HepG2 (cell line): Measurements from ENCODE around the gene ZNF322. TPM values are rescaled to one million over a fixed set of nuclear protein-coding genes. Genes with fewer than 3 reads are reported as not detected.

Source experiments
- AGO2 ChIP-seq: fragments of 200-400 bp; formaldehyde crosslinking; optimal IDR thresholded peaks from 2 replicates; pipeline ENCODE3; 2017; ENCODE audit warnings: mild to moderate bottlenecking, low read depth, low read length, moderate library complexity
- BHLHE40 ChIP-seq: IDR thresholded peaks from 2 replicates; pipeline ENCODE4 v1.6.1; 2011; ENCODE audit warnings: low read length, improper control_type of control experiment
- BORCS8-MEF2B ChIP-seq: sonication (generic); formaldehyde crosslinking; IDR thresholded peaks from 2 replicates; pipeline ENCODE4 v1.8.0; 2022; ENCODE audit warnings: mild to moderate bottlenecking, missing genetic modification reagents
- DDIT3 ChIP-seq: sonication (generic); formaldehyde crosslinking; IDR thresholded peaks from 2 replicates; pipeline ENCODE4 v1.4.0; 2020; ENCODE audit warnings: mild to moderate bottlenecking, missing genetic modification reagents
- DR1 ChIP-seq: sonication (generic); formaldehyde crosslinking; IDR thresholded peaks from 2 replicates; pipeline ENCODE4 v1.8.0; 2021; ENCODE audit warnings: mild to moderate bottlenecking, missing genetic modification reagents, inconsistent platforms
- ETV5 ChIP-seq: IDR thresholded peaks from 2 replicates; pipeline ENCODE4 v1.6.1; 2018; ENCODE audit warnings: missing biosample characterization, missing genetic modification reagents, inconsistent platforms, borderline replicate concordance
- GRHL1 ChIP-seq: sonication (generic); formaldehyde crosslinking; conservative IDR thresholded peaks from 2 replicates; pipeline ENCODE4 v1.8.0; 2022; ENCODE audit warnings: missing genetic modification reagents
- HES4 ChIP-seq: sonication (generic); formaldehyde crosslinking; IDR thresholded peaks from 2 replicates; pipeline ENCODE4 v1.9.0; 2021; ENCODE audit warnings: mild to moderate bottlenecking, missing genetic modification reagents, borderline replicate concordance
- JDP2 ChIP-seq: sonication (generic); formaldehyde crosslinking; IDR thresholded peaks from 2 replicates; pipeline ENCODE4 v1.8.1; 2022; ENCODE audit warnings: missing genetic modification reagents, borderline replicate concordance
- MIER2 ChIP-seq: IDR thresholded peaks from 2 replicates; pipeline ENCODE4 v1.6.1; 2016; ENCODE audit warnings: missing biosample characterization, missing genetic modification reagents
- PHF21A ChIP-seq: sonication (generic); formaldehyde crosslinking; IDR thresholded peaks from 2 replicates; pipeline ENCODE4 v1.5.0; 2020; ENCODE audit warnings: mild to moderate bottlenecking, missing genetic modification reagents
- SP1 ChIP-seq, 2 experiments: fragments of 450-650 bp in 1 of 2; sonication (generic) in 1 of 2; formaldehyde crosslinking in 1 of 2; IDR thresholded peaks; 2 replicates each; pipeline versions ENCODE4 v1.4.0 to v1.6.1; 2016 to 2020; ENCODE audit warnings: missing genetic modification reagents in 1 of 2
- STAT5B ChIP-seq: sonication (generic); formaldehyde crosslinking; IDR thresholded peaks from 2 replicates; pipeline ENCODE4 v1.4.0; 2020; ENCODE audit warnings: missing genetic modification reagents
- TAF15 ChIP-seq: fragments of 200-400 bp; formaldehyde crosslinking; IDR thresholded peaks from one replicate; pipeline ENCODE4 v1.6.1; 2018; ENCODE audit warnings: mild to moderate bottlenecking, low read depth, low read length; ENCODE audit not compliant: poor library complexity, severe bottlenecking
- ZBTB38 ChIP-seq: sonication (generic); formaldehyde crosslinking; IDR thresholded peaks from 2 replicates; pipeline ENCODE4 v1.5.1; 2020; ENCODE audit warnings: mild to moderate bottlenecking, missing genetic modification reagents
- ZC3H13 ChIP-seq: sonication (generic); formaldehyde crosslinking; IDR thresholded peaks from 2 replicates; pipeline ENCODE4 v1.8.1; 2023; ENCODE audit warnings: mild to moderate bottlenecking, missing genetic modification reagents, moderate library complexity
- ZKSCAN1 ChIP-seq: fragments of 150-350 bp; IDR thresholded peaks from 2 replicates; pipeline ENCODE4 v1.6.1; 2014; ENCODE audit warnings: low read length
- ZNF30 ChIP-seq: sonication (generic); formaldehyde crosslinking; IDR thresholded peaks from 2 replicates; pipeline ENCODE4 v1.5.0; 2020; ENCODE audit warnings: mild to moderate bottlenecking, missing genetic modification reagents
- ZNF329 ChIP-seq: sonication (generic); formaldehyde crosslinking; IDR thresholded peaks from 2 replicates; pipeline ENCODE4 v1.9.0; 2021; ENCODE audit warnings: low read depth, mild to moderate bottlenecking, missing genetic modification reagents
- ZNF335 ChIP-seq: sonication (generic); formaldehyde crosslinking; IDR thresholded peaks from 2 replicates; pipeline ENCODE4 v1.4.0; 2020; ENCODE audit warnings: missing genetic modification reagents
- ZNF512B ChIP-seq: sonication (generic); formaldehyde crosslinking; IDR thresholded peaks from 2 replicates; pipeline ENCODE4 v1.5.1; 2020; ENCODE audit warnings: missing genetic modification reagents, mild to moderate bottlenecking, borderline replicate concordance
- ZNF614 ChIP-seq: IDR thresholded peaks from 2 replicates; pipeline ENCODE4 v1.6.1; 2018; ENCODE audit warnings: missing biosample characterization, missing genetic modification reagents, inconsistent platforms, borderline replicate concordance
- ZNF740 ChIP-seq: sonication (generic); formaldehyde crosslinking; IDR thresholded peaks from 2 replicates; pipeline ENCODE4 v1.4.0; 2020; ENCODE audit warnings: missing genetic modification reagents
- ZNF788 ChIP-seq: sonication (generic); formaldehyde crosslinking; IDR thresholded peaks from 2 replicates; pipeline ENCODE4 v1.5.0; 2020; ENCODE audit warnings: mild to moderate bottlenecking, missing genetic modification reagents, borderline replicate concordance
- ZSCAN20 ChIP-seq: sonication (generic); formaldehyde crosslinking; IDR thresholded peaks from 2 replicates; pipeline ENCODE4 v1.4.0; 2020; ENCODE audit warnings: missing genetic modification reagents, mild to moderate bottlenecking, borderline replicate concordance
- polyA plus RNA-seq, 8 experiments: library from polyadenylated mRNA; depleted of rRNA in 3 of 8; stranded (reverse) in 7 of 8; unstranded in 1 of 8; fragments of >200 nt; fragmentation: Illumina TruSeq in 4 of 8; extraction: Trizol in 4 of 8; gene quantifications; 2 replicates each; pipeline versions ENCODE4 v1.2.1 to v1.2.3, GENCODE V29; 2011 to 2016; ENCODE audit warnings: low read depth in 4 of 8, missing spikeins in 1 of 8, mixed read lengths in 1 of 8; ENCODE audit not compliant: insufficient read depth in 1 of 8
- total RNA-seq, 5 experiments: library from RNA; depleted of rRNA; stranded (reverse); fragments of >200 nt; fragmentation: Illumina TruSeq; extraction: Trizol; gene quantifications; 2 replicates each; pipeline ENCODE4 v1.2.3, GENCODE V29; 2016; ENCODE audit warnings: low read depth in 1 of 5

The ZNF322 gene
- total and polyA plus RNA-seq, 2 of the 13 experiments (the other 11 are each of a cell fraction or from before 2014, with no cell fraction given), result 8.3 to 22.8 TPM

GRCh38 chr6:26659042-26659999 lies at the start of gene ZNF322 (continued):
- peak; percentile 89 for TF ChIP-seq TAF15
- TF ChIP-seq DDIT3, result no peak
- no peak for TF ChIP-seq ZC3H13 (CRISPR knock-in tag)
- no peak for TF ChIP-seq ZNF740
- no peak for TF ChIP-seq GRHL1
- no peak for TF ChIP-seq JDP2
- peak; percentile 76 for TF ChIP-seq ETV5 (CRISPR knock-in tag)
- TF ChIP-seq STAT5B (CRISPR knock-in tag), result no peak
- peak; percentile 81; the same call in 1 of the 2 replicates for TF ChIP-seq ZNF335 (CRISPR knock-in tag)
- no peak for TF ChIP-seq ZNF30 (CRISPR knock-in tag)
- TF ChIP-seq ZNF614 (CRISPR knock-in tag), result peak; percentile 50; the same call in 1 of the 2 replicates
- no peak; the same call in 1 of the 2 replicates for TF ChIP-seq ZNF788 (CRISPR knock-in tag)
- TF ChIP-seq ZKSCAN1, result no peak
- TF ChIP-seq ZNF329 (CRISPR knock-in tag), result no peak
- no peak for TF ChIP-seq MIER2
- TF ChIP-seq BORCS8-MEF2B (CRISPR knock-in tag), result peak; percentile 71
- peak; percentile 86 for TF ChIP-seq PHF21A (CRISPR knock-in tag)
- peak; percentile 47 for TF ChIP-seq AGO2
- TF ChIP-seq HES4 (CRISPR knock-in tag), result no peak
- TF ChIP-seq DR1, result 0 out of 2 replicates have a peak, but pooled peaks have one; percentile 70
- peak; percentile 14; the same call in 1 of the 2 replicates for TF ChIP-seq ZBTB38
- no peak for TF ChIP-seq ZNF512B
- TF ChIP-seq SP1 (IDR thresholded peaks at IDR 0.05), result no peak
- TF ChIP-seq SP1 (CRISPR knock-in tag; IDR thresholded peaks at IDR 0.05), result peak; percentile 74; the same call in 1 of the 2 replicates
- TF ChIP-seq ZSCAN20 (CRISPR knock-in tag), result no peak
- TF ChIP-seq BHLHE40, result no peak
